Measurements from ENCODE around the gene NBEA. TPM values are rescaled to one million over a fixed set of nuclear protein-coding genes. Genes with fewer than 3 reads are reported as not detected.
"Not testable (repeated sequence)": the region's sequence is repeated elsewhere in the genome, so short reads cannot be mapped to it uniquely, and the experiment has no call there.

The NBEA gene
- total RNA-seq, 3 donors from 2014 or later (not counting 1 experiment from before 2014, with no cell fraction given) = 0.27 to 0.66 (median 0.33) TPM

DNA sequence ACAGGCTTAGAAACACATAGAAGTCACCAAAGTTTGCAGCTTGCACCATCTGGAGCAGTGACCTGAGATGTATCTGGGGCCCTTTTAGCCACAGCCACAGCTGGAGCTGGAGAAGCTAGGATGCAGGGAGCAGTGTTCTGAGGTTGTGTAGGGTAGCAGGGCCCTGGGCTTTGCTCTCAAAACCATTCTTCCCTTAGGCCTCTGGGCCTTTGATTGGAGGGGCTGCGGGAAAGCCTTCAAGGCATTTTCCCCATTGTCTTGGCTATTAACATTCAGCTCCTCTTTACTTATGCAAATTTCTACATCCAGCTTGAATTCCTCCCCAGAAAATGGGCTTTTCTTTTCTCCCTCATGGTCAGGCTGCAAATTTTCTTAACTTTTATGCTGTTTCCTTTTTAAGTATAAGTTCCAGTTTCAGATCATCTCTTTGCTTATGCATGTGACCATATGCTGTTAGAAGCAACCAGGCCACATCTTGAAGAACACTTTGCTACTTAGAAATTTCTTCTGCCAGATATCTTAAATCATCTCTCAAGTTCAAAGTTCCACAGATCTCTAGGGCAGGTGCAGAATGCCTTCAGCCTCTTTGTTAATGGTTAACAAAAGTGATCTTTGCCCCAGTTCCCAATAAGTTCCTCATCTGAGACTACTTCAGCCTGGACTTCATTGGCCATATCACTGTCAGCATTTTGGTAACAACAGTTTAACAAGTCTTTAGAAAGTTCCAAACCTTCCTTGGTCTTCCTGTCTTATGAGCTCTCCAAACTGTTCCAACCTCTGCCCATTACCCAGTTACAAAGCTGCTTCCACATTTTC lies 48.5 kb downstream of the NBEA start:
- TF ChIP-seq, protein P1, sequence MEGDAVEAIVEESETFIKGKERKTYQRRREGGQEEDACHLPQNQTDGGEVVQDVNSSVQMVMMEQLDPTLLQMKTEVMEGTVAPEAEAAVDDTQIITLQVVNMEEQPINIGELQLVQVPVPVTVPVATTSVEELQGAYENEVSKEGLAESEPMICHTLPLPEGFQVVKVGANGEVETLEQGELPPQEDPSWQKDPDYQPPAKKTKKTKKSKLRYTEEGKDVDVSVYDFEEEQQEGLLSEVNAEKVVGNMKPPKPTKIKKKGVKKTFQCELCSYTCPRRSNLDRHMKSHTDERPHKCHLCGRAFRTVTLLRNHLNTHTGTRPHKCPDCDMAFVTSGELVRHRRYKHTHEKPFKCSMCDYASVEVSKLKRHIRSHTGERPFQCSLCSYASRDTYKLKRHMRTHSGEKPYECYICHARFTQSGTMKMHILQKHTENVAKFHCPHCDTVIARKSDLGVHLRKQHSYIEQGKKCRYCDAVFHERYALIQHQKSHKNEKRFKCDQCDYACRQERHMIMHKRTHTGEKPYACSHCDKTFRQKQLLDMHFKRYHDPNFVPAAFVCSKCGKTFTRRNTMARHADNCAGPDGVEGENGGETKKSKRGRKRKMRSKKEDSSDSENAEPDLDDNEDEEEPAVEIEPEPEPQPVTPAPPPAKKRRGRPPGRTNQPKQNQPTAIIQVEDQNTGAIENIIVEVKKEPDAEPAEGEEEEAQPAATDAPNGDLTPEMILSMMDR (IDR thresholded peaks at IDR 0.05) = no peak
- no peak overlapping the region for H3K27ac ChIP-seq (ENCODE audit: low read length)
- Mint-ChIP-seq H3K4me1 (no peaks in the 10 kb centered on the region), H3K4me3 (no peak overlapping the region), H3K36me3 (peaks cover 6% of the 10 kb centered on the region), H3K27me3 (ENCODE audit: low read depth in 2 of 2) (no peaks in the 10 kb centered on the region), H3K27ac (no peak overlapping the region), H3K9me3 (peaks cover 30% of the 10 kb centered on the region in 2 donors)
- H3K27me3 ChIP-seq (ENCODE audit: control insufficient read depth, insufficient read depth, low read length) = no peaks in the 10 kb centered on the region
- DNase-seq (no peak), ATAC-seq (no peak)
- peaks cover 26% of the 10 kb centered on the region for H3K9me3 ChIP-seq (ENCODE audit: control insufficient read depth, insufficient read depth, low read length)
- intact Hi-C loops (cut with micrococcal nuclease) = no loop called here
- WGBS (ENCODE audit: insufficient coverage) = 92% methylated on average over 1 of the region's 1 CpG
- H3K36me3 ChIP-seq (ENCODE audit: control insufficient read depth, insufficient read depth, low read length) = no peaks in the 10 kb centered on the region
- no peaks in the 10 kb centered on the region for H3K4me1 ChIP-seq (ENCODE audit: control insufficient read depth, insufficient read depth, low read length)
- no peak overlapping the region for H3K4me3 ChIP-seq (ENCODE audit: low read length)

DNA sequence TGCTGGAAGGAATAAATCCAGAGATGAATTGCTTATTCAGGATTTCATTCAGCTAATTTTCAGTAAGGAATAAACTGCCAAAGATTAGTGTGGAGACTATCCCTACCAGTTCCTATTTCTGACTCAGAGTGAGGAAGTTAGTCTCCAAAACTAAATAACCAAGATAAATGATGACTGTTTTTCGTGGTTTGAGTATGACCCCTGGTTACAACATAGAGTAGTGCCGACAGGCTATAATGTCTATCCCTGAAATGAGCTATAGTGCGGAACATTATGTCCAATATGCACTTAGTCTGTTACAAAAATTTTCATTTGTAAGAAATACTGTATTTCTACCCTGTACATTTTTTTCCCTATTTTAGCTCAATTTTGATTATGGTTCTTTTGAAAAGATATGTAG lies 51.4 kb downstream of the NBEA start:
- no peak overlapping the region for H3K4me3 ChIP-seq (ENCODE audit: low read length)
- no peaks in the 10 kb centered on the region for H3K4me1 ChIP-seq (ENCODE audit: control insufficient read depth, insufficient read depth, low read length)
- DNase-seq (no peak), ATAC-seq (no peak)
- H3K4me1 Mint-ChIP-seq = no peaks in the 10 kb centered on the region
- intact Hi-C loops (cut with micrococcal nuclease) = no loop called here
- TF ChIP-seq, protein P1 (IDR thresholded peaks at IDR 0.05) = no peak
- no peak overlapping the region for H3K27ac Mint-ChIP-seq
- 71% methylated on average over 3 of the region's 3 CpGs for WGBS (ENCODE audit: insufficient coverage)
- H3K9me3 Mint-ChIP-seq = peaks cover 19 to 23% of the 10 kb centered on the region in 2 donors
- H3K36me3 Mint-ChIP-seq = peaks cover 12% of the 10 kb centered on the region
- H3K27ac ChIP-seq (ENCODE audit: low read length) = no peak overlapping the region
- no peaks in the 10 kb centered on the region for H3K36me3 ChIP-seq (ENCODE audit: control insufficient read depth, insufficient read depth, low read length)
- H3K27me3 Mint-ChIP-seq (ENCODE audit: low read depth in 2 of 2) = no peaks in the 10 kb centered on the region
- no peak overlapping the region for H3K4me3 Mint-ChIP-seq
- no peaks in the 10 kb centered on the region for H3K27me3 ChIP-seq (ENCODE audit: control insufficient read depth, insufficient read depth, low read length)
- peaks cover 19% of the 10 kb centered on the region for H3K9me3 ChIP-seq (ENCODE audit: control insufficient read depth, insufficient read depth, low read length)

DNA sequence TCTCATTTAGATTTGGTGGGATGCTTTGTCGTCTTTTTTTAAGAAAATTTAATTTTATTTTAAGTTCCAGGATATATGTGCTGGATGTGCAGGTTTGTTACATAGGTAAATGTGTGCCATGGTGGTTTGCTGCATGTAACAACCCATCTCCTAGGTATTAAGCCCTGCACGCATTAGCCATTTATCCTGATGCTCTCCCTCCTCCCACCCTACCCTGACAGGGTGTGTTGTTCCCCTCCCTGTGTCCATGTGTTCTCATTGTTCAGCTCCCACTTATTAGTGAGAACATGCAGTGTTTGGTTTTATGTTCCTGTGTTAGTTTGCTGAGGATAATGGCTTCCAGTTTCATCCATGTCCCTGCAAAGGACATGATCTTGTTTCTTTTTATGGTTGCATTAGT lies 61.7 kb downstream of the NBEA start:
- H3K27ac ChIP-seq (ENCODE audit: low read length); intact Hi-C loops (cut with micrococcal nuclease); H3K4me3 Mint-ChIP-seq; H3K4me1 Mint-ChIP-seq; H3K27me3 Mint-ChIP-seq (ENCODE audit: low read depth in 2 of 2); H3K4me1 ChIP-seq (ENCODE audit: control insufficient read depth, insufficient read depth, low read length); H3K9me3 ChIP-seq (ENCODE audit: control insufficient read depth, insufficient read depth, low read length); ATAC-seq; H3K27ac Mint-ChIP-seq; DNase-seq; H3K27me3 ChIP-seq (ENCODE audit: control insufficient read depth, insufficient read depth, low read length); H3K36me3 ChIP-seq (ENCODE audit: control insufficient read depth, insufficient read depth, low read length); H3K4me3 ChIP-seq (ENCODE audit: low read length); H3K36me3 Mint-ChIP-seq: not testable (repeated sequence)
- 100% methylated on average over 1 of the region's 2 CpGs for whole genome bisulfite sequencing (ENCODE audit: insufficient coverage)
- H3K9me3 Mint-ChIP-seq = peaks cover 12 to 20% of the 10 kb centered on the region in 2 donors

DNA sequence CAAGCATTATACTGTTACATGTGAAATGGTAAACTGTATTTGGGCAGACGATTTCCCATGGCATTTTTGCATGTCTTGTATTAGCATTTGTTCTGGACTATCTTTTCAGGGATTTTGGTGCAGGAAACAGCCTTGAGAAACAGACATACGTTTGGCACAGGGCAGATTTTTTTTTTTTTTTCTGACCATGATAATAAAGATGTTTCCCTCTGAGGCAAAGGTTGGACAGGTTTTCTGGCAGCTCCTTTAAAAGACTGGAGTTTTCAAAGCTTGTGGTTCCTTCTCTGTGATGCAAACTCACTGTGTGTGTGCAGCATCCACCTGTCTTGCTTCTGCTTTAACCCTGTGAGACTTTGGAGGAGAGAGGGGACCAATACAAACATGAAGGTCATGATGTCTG lies 63.0 kb downstream of the NBEA start:
- WGBS (ENCODE audit: insufficient coverage) = 34% methylated on average over 2 of the region's 2 CpGs
- DNase-seq (no peak), ATAC-seq (no peak)
- Histone ChIP-seq H3K36me3 (ENCODE audit: control insufficient read depth, insufficient read depth, low read length) (no peaks in the 10 kb centered on the region), H3K9me3 (ENCODE audit: control insufficient read depth, insufficient read depth, low read length) (no peaks in the 10 kb centered on the region), H3K4me3 (ENCODE audit: low read length) (no peak overlapping the region), H3K4me1 (ENCODE audit: control insufficient read depth, insufficient read depth, low read length) (no peaks in the 10 kb centered on the region), H3K27ac (ENCODE audit: low read length) (no peak overlapping the region), H3K27me3 (ENCODE audit: control insufficient read depth, insufficient read depth, low read length) (no peaks in the 10 kb centered on the region)
- TF ChIP-seq, protein P1 (IDR thresholded peaks at IDR 0.05) = no peak
- Mint-ChIP-seq H3K27me3 (ENCODE audit: low read depth in 2 of 2) (no peaks in the 10 kb centered on the region), H3K27ac (no peak overlapping the region), H3K9me3 (peaks cover 17 to 24% of the 10 kb centered on the region in 2 donors), H3K36me3 (peaks cover 8% of the 10 kb centered on the region), H3K4me1 (no peaks in the 10 kb centered on the region), H3K4me3 (no peak overlapping the region)
- intact Hi-C loops (cut with micrococcal nuclease) = no loop called here

All from natural killer cell (primary cell).